Measurements from ENCODE around the gene ABCC4.

The ABCC4 gene

GRCh38 chr13:95276037-95276505, 25.2 kb downstream of the ABCC4 start:
- H3K4me1 ChIP-seq (ENCODE audit: control insufficient read depth, insufficient read depth, low read length) = peaks cover 4% of the 10 kb centered on the region
- CTCF ChIA-PET = interaction anchor here (1.5 kb wide), 1 partner anchor 20 kb away, joined by 5 read pairs; no protein-coding TSS in a partner anchor
- H3K27ac ChIP-seq (ENCODE audit: extremely low read depth, low read depth, low read length) = no peak overlapping the region
- H3K9me3 ChIP-seq (ENCODE audit: control insufficient read depth, insufficient read depth, low read depth, low read length) = no peaks in the 10 kb centered on the region
- no peaks in the 10 kb centered on the region for H3K36me3 ChIP-seq (ENCODE audit: control insufficient read depth in 2 of 2, insufficient read depth in 1 of 2, low read length in 2 of 2)
- TF ChIP-seq ZNF354C (tag by site-specific recombination; IDR thresholded peaks at IDR 0.05; ENCODE audit: borderline replicate concordance, low read depth) = 0 out of 2 replicates have a peak, but pooled peaks have one; percentile 4
- TF ChIP-seq REPIN1 (tag by site-specific recombination; IDR thresholded peaks at IDR 0.05; ENCODE audit: low read depth) = no peak
- no peak overlapping the region for H3K4me3 ChIP-seq (ENCODE audit: low read depth, low read length)
- POLR2A ChIA-PET = interaction anchor here (0.7 kb wide), 1 partner anchor 301 kb away, joined by 4 read pairs; no protein-coding TSS in a partner anchor

DNA sequence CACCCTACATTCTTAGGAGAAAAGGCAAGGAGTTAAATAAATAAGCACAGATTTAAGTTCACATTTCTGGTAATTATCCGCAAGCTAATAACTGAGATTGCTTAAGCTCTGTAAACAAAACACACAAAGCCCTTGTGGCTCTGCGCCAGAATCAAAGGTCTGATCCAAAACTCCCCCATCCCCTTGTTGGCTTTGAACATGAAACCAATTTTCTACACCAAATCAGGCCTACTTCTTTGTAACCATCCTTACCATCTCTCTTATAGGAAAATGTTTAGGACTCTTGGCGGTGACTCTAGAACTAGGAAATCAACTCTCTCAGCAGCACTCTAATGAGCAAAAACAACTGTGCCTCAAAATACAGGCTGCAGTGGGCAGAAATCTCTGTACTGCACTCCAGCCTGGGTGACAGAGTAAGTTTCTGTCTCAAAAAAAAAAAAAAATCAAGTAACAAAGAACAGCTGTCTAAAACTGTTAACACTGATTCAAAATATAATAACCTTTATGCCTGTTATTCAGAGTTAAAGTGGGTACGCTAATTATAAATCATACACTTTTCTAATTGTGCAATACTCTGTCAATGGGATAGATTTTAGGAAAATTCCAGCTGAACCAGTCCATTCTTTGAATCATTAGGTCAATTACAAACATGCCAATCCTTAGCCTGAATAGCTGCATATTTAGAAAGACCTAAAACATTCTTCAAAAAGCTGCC, 25.8 kb downstream of the ABCC4 start:
- H3K9me3 ChIP-seq (ENCODE audit: control insufficient read depth, insufficient read depth, low read depth, low read length) = no peaks in the 10 kb centered on the region
- POLR2A ChIA-PET = no interaction called here
- CTCF ChIA-PET = interaction anchor here (1.5 kb wide), 1 partner anchor 20 kb away, joined by 5 read pairs; no protein-coding TSS in a partner anchor
- peaks cover 4% of the 10 kb centered on the region for H3K4me1 ChIP-seq (ENCODE audit: control insufficient read depth, insufficient read depth, low read length)
- H3K4me3 ChIP-seq (ENCODE audit: low read depth, low read length) = no peak overlapping the region
- H3K27ac ChIP-seq (ENCODE audit: extremely low read depth, low read depth, low read length) = no peak overlapping the region
- no peaks in the 10 kb centered on the region for H3K36me3 ChIP-seq (ENCODE audit: control insufficient read depth in 2 of 2, insufficient read depth in 1 of 2, low read length in 2 of 2)
- TF ChIP-seq ZBTB8A (tag by site-specific recombination; IDR thresholded peaks at IDR 0.05) = 0 out of 2 replicates have a peak, but pooled peaks have one; percentile 16
- TF ChIP-seq, protein P1, sequence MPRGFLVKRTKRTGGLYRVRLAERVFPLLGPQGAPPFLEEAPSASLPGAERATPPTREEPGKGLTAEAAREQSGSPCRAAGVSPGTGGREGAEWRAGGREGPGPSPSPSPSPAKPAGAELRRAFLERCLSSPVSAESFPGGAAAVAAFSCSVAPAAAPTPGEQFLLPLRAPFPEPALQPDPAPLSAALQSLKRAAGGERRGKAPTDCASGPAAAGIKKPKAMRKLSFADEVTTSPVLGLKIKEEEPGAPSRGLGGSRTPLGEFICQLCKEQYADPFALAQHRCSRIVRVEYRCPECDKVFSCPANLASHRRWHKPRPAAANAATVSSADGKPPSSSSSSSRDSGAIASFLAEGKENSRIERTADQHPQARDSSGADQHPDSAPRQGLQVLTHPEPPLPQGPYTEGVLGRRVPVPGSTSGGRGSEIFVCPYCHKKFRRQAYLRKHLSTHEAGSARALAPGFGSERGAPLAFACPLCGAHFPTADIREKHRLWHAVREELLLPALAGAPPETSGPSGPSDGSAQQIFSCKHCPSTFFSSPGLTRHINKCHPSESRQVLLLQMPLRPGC (tag by site-specific recombination; IDR thresholded peaks at IDR 0.05) = peak; percentile 51; the same call in 1 of the 2 replicates
- no peak for TF ChIP-seq BCL11A (tag by site-specific recombination; IDR thresholded peaks at IDR 0.05; ENCODE audit: low read depth)
- TF ChIP-seq, protein P2, sequence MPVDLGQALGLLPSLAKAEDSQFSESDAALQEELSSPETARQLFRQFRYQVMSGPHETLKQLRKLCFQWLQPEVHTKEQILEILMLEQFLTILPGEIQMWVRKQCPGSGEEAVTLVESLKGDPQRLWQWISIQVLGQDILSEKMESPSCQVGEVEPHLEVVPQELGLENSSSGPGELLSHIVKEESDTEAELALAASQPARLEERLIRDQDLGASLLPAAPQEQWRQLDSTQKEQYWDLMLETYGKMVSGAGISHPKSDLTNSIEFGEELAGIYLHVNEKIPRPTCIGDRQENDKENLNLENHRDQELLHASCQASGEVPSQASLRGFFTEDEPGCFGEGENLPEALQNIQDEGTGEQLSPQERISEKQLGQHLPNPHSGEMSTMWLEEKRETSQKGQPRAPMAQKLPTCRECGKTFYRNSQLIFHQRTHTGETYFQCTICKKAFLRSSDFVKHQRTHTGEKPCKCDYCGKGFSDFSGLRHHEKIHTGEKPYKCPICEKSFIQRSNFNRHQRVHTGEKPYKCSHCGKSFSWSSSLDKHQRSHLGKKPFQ (tag by site-specific recombination; IDR thresholded peaks at IDR 0.05) = no peak
- TF ChIP-seq ZNF555 (tag by site-specific recombination; conservative IDR thresholded peaks at IDR 0.05) = no peak
- TF ChIP-seq GLIS1 (tag by site-specific recombination; IDR thresholded peaks at IDR 0.05) = peak; percentile 28; the same call in 1 of the 2 replicates
- TF ChIP-seq ZNF335 (tag by site-specific recombination; conservative IDR thresholded peaks at IDR 0.05) = no peak
- peak; percentile 85 for TF ChIP-seq FEZF1 (tag by site-specific recombination; IDR thresholded peaks at IDR 0.05)
- no peak for TF ChIP-seq ZNF248 (tag by site-specific recombination; IDR thresholded peaks at IDR 0.05)
- TF ChIP-seq, protein P3, sequence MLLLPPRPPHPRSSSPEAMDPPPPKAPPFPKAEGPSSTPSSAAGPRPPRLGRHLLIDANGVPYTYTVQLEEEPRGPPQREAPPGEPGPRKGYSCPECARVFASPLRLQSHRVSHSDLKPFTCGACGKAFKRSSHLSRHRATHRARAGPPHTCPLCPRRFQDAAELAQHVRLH (tag by site-specific recombination; IDR thresholded peaks at IDR 0.05) = no peak
- no peak for TF ChIP-seq ZNF2 (tag by site-specific recombination; IDR thresholded peaks at IDR 0.05)
- TF ChIP-seq ZNF112 (tag by site-specific recombination; IDR thresholded peaks at IDR 0.05) = no peak
- TF ChIP-seq ZNF280D (tag by site-specific recombination; IDR thresholded peaks at IDR 0.05) = no peak
- no peak for TF ChIP-seq YY2 (tag by site-specific recombination; IDR thresholded peaks at IDR 0.05)
- TF ChIP-seq ZSCAN30 (tag by site-specific recombination; IDR thresholded peaks at IDR 0.05) = no peak
- TF ChIP-seq, protein P4, sequence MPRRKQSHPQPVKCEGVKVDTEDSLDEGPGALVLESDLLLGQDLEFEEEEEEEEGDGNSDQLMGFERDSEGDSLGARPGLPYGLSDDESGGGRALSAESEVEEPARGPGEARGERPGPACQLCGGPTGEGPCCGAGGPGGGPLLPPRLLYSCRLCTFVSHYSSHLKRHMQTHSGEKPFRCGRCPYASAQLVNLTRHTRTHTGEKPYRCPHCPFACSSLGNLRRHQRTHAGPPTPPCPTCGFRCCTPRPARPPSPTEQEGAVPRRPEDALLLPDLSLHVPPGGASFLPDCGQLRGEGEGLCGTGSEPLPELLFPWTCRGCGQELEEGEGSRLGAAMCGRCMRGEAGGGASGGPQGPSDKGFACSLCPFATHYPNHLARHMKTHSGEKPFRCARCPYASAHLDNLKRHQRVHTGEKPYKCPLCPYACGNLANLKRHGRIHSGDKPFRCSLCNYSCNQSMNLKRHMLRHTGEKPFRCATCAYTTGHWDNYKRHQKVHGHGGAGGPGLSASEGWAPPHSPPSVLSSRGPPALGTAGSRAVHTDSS (tag by site-specific recombination; IDR thresholded peaks at IDR 0.05) = no peak
- TF ChIP-seq ZNF473 (tag by site-specific recombination; IDR thresholded peaks at IDR 0.05) = no peak
- TF ChIP-seq, protein P5, sequence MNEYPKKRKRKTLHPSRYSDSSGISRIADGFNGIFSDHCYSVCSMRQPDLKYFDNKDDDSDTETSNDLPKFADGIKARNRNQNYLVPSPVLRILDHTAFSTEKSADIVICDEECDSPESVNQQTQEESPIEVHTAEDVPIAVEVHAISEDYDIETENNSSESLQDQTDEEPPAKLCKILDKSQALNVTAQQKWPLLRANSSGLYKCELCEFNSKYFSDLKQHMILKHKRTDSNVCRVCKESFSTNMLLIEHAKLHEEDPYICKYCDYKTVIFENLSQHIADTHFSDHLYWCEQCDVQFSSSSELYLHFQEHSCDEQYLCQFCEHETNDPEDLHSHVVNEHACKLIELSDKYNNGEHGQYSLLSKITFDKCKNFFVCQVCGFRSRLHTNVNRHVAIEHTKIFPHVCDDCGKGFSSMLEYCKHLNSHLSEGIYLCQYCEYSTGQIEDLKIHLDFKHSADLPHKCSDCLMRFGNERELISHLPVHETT (tag by site-specific recombination; IDR thresholded peaks at IDR 0.05) = no peak
- TF ChIP-seq ZNF600 (tag by site-specific recombination; IDR thresholded peaks at IDR 0.05) = no peak
- no peak for TF ChIP-seq ZNF341 (tag by site-specific recombination; IDR thresholded peaks at IDR 0.05; ENCODE audit: low read depth)
- peak; percentile 40; the same call in 1 of the 2 replicates for TF ChIP-seq ZNF843 (tag by site-specific recombination; IDR thresholded peaks at IDR 0.05)
- no peak for TF ChIP-seq SP7 (tag by site-specific recombination; IDR thresholded peaks at IDR 0.05)
- TF ChIP-seq ZNF350 (tag by site-specific recombination; IDR thresholded peaks at IDR 0.05) = no peak
